ENCODE data around the gene IL18RAP.

Gene IL18RAP

GRCh38 chr2:102453501-102453900 lies 30.5 kb downstream of the IL18RAP start:
- no peak for DNase-seq (ENCODE audit: low spot score)

GRCh38 chr2:102455061-102455670 lies 32.2 kb downstream of the IL18RAP start:
- no peak for DNase-seq (ENCODE audit: low spot score)

GRCh38 chr2:102460467-102460866 lies 37.5 kb downstream of the IL18RAP start:
- DNase-seq (ENCODE audit: low spot score): no peak

- no peak for DNase-seq (ENCODE audit: low spot score)
Measured at GRCh38 chr2:102461188-102461587, 38.2 kb downstream of the IL18RAP start.

- DNase-seq (ENCODE audit: low spot score): no peak
Measured at GRCh38 chr2:102463160-102463559, 40.2 kb downstream of the IL18RAP start.

- no peak for DNase-seq (ENCODE audit: low spot score)
Measured at GRCh38 chr2:102470168-102470567, 47.2 kb downstream of the IL18RAP start.

GRCh38 chr2:102473020-102473419 lies 50.1 kb downstream of the IL18RAP start, which contains the start of gene SLC9A4:
Gene SLC9A4, plus strand, starts transcription at chr2:102473226. Its CDS starts 534 bp downstream, at chr2:102473760.
- peak; percentile 38 for DNase-seq (ENCODE audit: low spot score)

- no peak for DNase-seq (ENCODE audit: low spot score)
Measured at GRCh38 chr2:102473631-102474030, 50.7 kb downstream of the IL18RAP start.

- DNase-seq (ENCODE audit: low spot score): no peak
Measured at GRCh38 chr2:102474785-102475184, 51.8 kb downstream of the IL18RAP start.

GRCh38 chr2:102478686-102479470 lies 55.9 kb downstream of the IL18RAP start:
- no peak for DNase-seq (ENCODE audit: low spot score)

GRCh38 chr2:102480285-102481195 lies 57.6 kb downstream of the IL18RAP start:
- no peak for DNase-seq (ENCODE audit: low spot score)

GRCh38 chr2:102481931-102482330 lies 59.0 kb downstream of the IL18RAP start:
- no peak for DNase-seq (ENCODE audit: low spot score)

- DNase-seq (ENCODE audit: low spot score): no peak
Measured at GRCh38 chr2:102483086-102483485, 60.1 kb downstream of the IL18RAP start.

- no peak for DNase-seq (ENCODE audit: low spot score)
Measured at GRCh38 chr2:102484310-102485061, 61.5 kb downstream of the IL18RAP start.

GRCh38 chr2:102485147-102485785 lies 62.3 kb downstream of the IL18RAP start:
- DNase-seq (ENCODE audit: low spot score): no peak

- no peak for DNase-seq (ENCODE audit: low spot score)
Measured at GRCh38 chr2:102486941-102487702, 64.2 kb downstream of the IL18RAP start.

- no peak for DNase-seq (ENCODE audit: low spot score)
Measured at GRCh38 chr2:102487761-102488462, 65.0 kb downstream of the IL18RAP start.

GRCh38 chr2:102489646-102490045 lies 66.7 kb downstream of the IL18RAP start:
- no peak for DNase-seq (ENCODE audit: low spot score)

- no peak for DNase-seq (ENCODE audit: low spot score)
Measured at GRCh38 chr2:102492006-102492405, 69.0 kb downstream of the IL18RAP start.

- DNase-seq (ENCODE audit: low spot score): no peak
Measured at GRCh38 chr2:102494570-102494969, 71.6 kb downstream of the IL18RAP start.

Data from pons (tissue), 1 donor.